ENCODE measurements around the gene ELAVL2.

ELAVL2 gene

GRCh38 chr9:23821375-23822181, 4.5 kb downstream of the ELAVL2 start:
- no peak for DNase-seq (ENCODE audit: low read depth in 2 of 2)

GRCh38 chr9:23820451-23821374, 5.3 kb downstream of the ELAVL2 start:
- DNase-seq (ENCODE audit: low read depth in 2 of 2), result no peak

GRCh38 chr9:23819403-23819802, 6.6 kb downstream of the ELAVL2 start:
- DNase-seq (ENCODE audit: low read depth in 2 of 2), result no peak

- DNase-seq (ENCODE audit: low read depth in 2 of 2), result no peak
Observed at GRCh38 chr9:23814243-23814642, 11.8 kb downstream of the ELAVL2 start.

- no peak for DNase-seq (ENCODE audit: low read depth in 2 of 2)
Observed at GRCh38 chr9:23812673-23813072, 13.4 kb downstream of the ELAVL2 start.

GRCh38 chr9:23811633-23812032, 14.4 kb downstream of the ELAVL2 start:
- no peak for DNase-seq (ENCODE audit: low read depth in 2 of 2)

GRCh38 chr9:23803216-23803615, 22.8 kb downstream of the ELAVL2 start:
- no peak for DNase-seq (ENCODE audit: low read depth in 2 of 2)

- DNase-seq (ENCODE audit: low read depth in 2 of 2), result no peak
Observed at GRCh38 chr9:23801523-23801922, 24.5 kb downstream of the ELAVL2 start.

GRCh38 chr9:23799521-23799920, 26.5 kb downstream of the ELAVL2 start:
- no peak for DNase-seq (ENCODE audit: low read depth in 2 of 2)

- no peak for DNase-seq (ENCODE audit: low read depth in 2 of 2)
Observed at GRCh38 chr9:23798325-23798724, 27.7 kb downstream of the ELAVL2 start.

- no peak for DNase-seq (ENCODE audit: low read depth in 2 of 2)
Observed at GRCh38 chr9:23796209-23796608, 29.8 kb downstream of the ELAVL2 start.

- DNase-seq (ENCODE audit: low read depth in 2 of 2), result no peak
Observed at GRCh38 chr9:23790351-23791260, 35.4 kb downstream of the ELAVL2 start.

- DNase-seq (ENCODE audit: low read depth in 2 of 2), result no peak
Observed at GRCh38 chr9:23789529-23790254, 36.3 kb downstream of the ELAVL2 start.

- no peak for DNase-seq (ENCODE audit: low read depth in 2 of 2)
Observed at GRCh38 chr9:23784962-23785361, 41.1 kb downstream of the ELAVL2 start.

GRCh38 chr9:23783509-23783908, 42.5 kb downstream of the ELAVL2 start:
- no peak for DNase-seq (ENCODE audit: low read depth in 2 of 2)

GRCh38 chr9:23779220-23779619, 46.8 kb downstream of the ELAVL2 start:
- DNase-seq (ENCODE audit: low read depth in 2 of 2), result no peak

- DNase-seq (ENCODE audit: low read depth in 2 of 2), result no peak
Observed at GRCh38 chr9:23777328-23777727, 48.7 kb downstream of the ELAVL2 start.

GRCh38 chr9:23775549-23775948, 50.5 kb downstream of the ELAVL2 start:
- DNase-seq (ENCODE audit: low read depth in 2 of 2), result no peak

- DNase-seq (ENCODE audit: low read depth in 2 of 2), result no peak
Observed at GRCh38 chr9:23774266-23774665, 51.8 kb downstream of the ELAVL2 start.

GRCh38 chr9:23772385-23772783, 53.7 kb downstream of the ELAVL2 start:
- no peak for DNase-seq (ENCODE audit: low read depth in 2 of 2)

- DNase-seq (ENCODE audit: low read depth in 2 of 2), result no peak
Observed at GRCh38 chr9:23771746-23772384, 54.2 kb downstream of the ELAVL2 start.
